H1 (cell line): Measurements from ENCODE around the gene C7orf57. TPM values are rescaled to one million over a fixed set of nuclear protein-coding genes. Genes with fewer than 3 reads are reported as not detected.

Source experiments
- CTCF ChIA-PET: fragments of 300-600 bp; sonication (Branson Sonifier 250); formaldehyde crosslinking; loops from one replicate; lab custom pipeline; 2021; ENCODE audit not compliant: partially characterized antibody; lab: Charles Lee
- POLR2A ChIA-PET: fragments of 300-600 bp; sonication (Branson Sonifier 250); formaldehyde crosslinking; loops from one replicate; lab custom pipeline; 2021; ENCODE audit warnings: inconsistent platforms; ENCODE audit not compliant: partially characterized antibody; lab: Charles Lee
- DNase-seq, 2 experiments: peaks; one replicate each; pipeline versions ENCODE4 v3.0.0 to v3.0.0-alpha.2; 2010 to 2022; ENCODE audit warnings: low spot score in 2 of 2, low read depth in 1 of 2, mixed read lengths in 1 of 2
- FAIRE-seq: peaks from 2 replicates; lab custom pipeline; 2011; peaks lifted over from hg19 to GRCh38; lab: Jason Lieb, UNC
- H2AFZ ChIP-seq: 2 replicates; pipeline ENCODE4 v1.8.1; 2012; ENCODE audit warnings: low read length, inconsistent platforms
- H2AK5ac ChIP-seq: 2 replicates; pipeline ENCODE4 v1.6.1; 2013; ENCODE audit warnings: low read depth, low read length
- H2BK120ac ChIP-seq: replicated peaks from 2 replicates; pipeline ENCODE3; 2013; ENCODE audit warnings: low read depth, low read length, inconsistent platforms
- H2BK12ac ChIP-seq: 2 replicates; pipeline ENCODE4 v1.6.1; 2013; ENCODE audit warnings: low read depth, low read length
- H2BK15ac ChIP-seq: 2 replicates; pipeline ENCODE4 v1.6.1; 2013; ENCODE audit warnings: low read length
- H2BK20ac ChIP-seq: 2 replicates; pipeline ENCODE4 v1.6.1; 2013; ENCODE audit warnings: low read length
- H2BK5ac ChIP-seq: 2 replicates; pipeline ENCODE4 v1.6.1; 2013; ENCODE audit warnings: low read depth, low read length
- H3K14ac ChIP-seq: 2 replicates; pipeline ENCODE4 v1.6.1; 2013; ENCODE audit warnings: inconsistent platforms; ENCODE audit not compliant: insufficient read length
- H3K18ac ChIP-seq: 2 replicates; pipeline ENCODE4 v1.6.1; 2013; ENCODE audit warnings: low read length; ENCODE audit errors: extremely low read depth
- H3K23ac ChIP-seq: 2 replicates; pipeline ENCODE4 v1.6.1; 2013; ENCODE audit warnings: inconsistent platforms; ENCODE audit not compliant: insufficient read length
- H3K23me2 ChIP-seq: 2 replicates; pipeline ENCODE4 v1.6.1; 2013; ENCODE audit warnings: low read depth, low read length
- H3K27ac ChIP-seq: 2 replicates; pipeline ENCODE4 v1.6.1; 2011; ENCODE audit warnings: low read depth, low read length, inconsistent platforms
- H3K27me3 ChIP-seq, 4 experiments: replicated peaks in 1 of 4; 1 replicate in 1 of 4; 2 replicates in 3 of 4; pipeline versions ENCODE4 v1.6.1 to v1.8.1; 2011 to 2013; ENCODE audit warnings: low read length in 3 of 4, mild to moderate bottlenecking in 3 of 4, inconsistent platforms in 2 of 4, mixed read lengths in 2 of 4, moderate library complexity in 1 of 4; ENCODE audit not compliant: control insufficient read depth in 3 of 4, insufficient read depth in 3 of 4; ENCODE audit errors: extremely low read depth in 1 of 4
- H3K36me3 ChIP-seq, 4 experiments: 2 replicates each; pipeline versions ENCODE4 v1.6.1 to v1.8.1; 2011 to 2013; ENCODE audit warnings: mild to moderate bottlenecking in 4 of 4, low read length in 3 of 4, moderate library complexity in 2 of 4, control low read depth in 1 of 4, inconsistent platforms in 1 of 4; ENCODE audit not compliant: insufficient read depth in 4 of 4, control insufficient read depth in 2 of 4
- H3K4ac ChIP-seq: replicated peaks from 2 replicates; pipeline ENCODE3; 2013; ENCODE audit warnings: low read length, low read depth, mixed read lengths, inconsistent platforms; ENCODE audit not compliant: insufficient read length
- H3K4me1 ChIP-seq, 4 experiments: replicated peaks in 1 of 4; 1 replicate in 1 of 4; 2 replicates in 3 of 4; pipeline versions ENCODE4 v1.6.1 to v1.8.1; 2011 to 2013; ENCODE audit warnings: low read length in 3 of 4, inconsistent platforms in 2 of 4, mixed read lengths in 1 of 4; ENCODE audit not compliant: insufficient read depth in 4 of 4, control insufficient read depth in 3 of 4
- H3K4me2 ChIP-seq, 2 experiments: 2 replicates each; pipeline versions ENCODE4 v1.6.1 to v1.8.1; 2011 to 2013; ENCODE audit warnings: low read depth in 2 of 2, low read length in 2 of 2, control low read depth in 1 of 2, inconsistent platforms in 1 of 2, mild to moderate bottlenecking in 1 of 2; ENCODE audit not compliant: insufficient read depth in 1 of 2
- H3K4me3 ChIP-seq, 4 experiments: fragments of 200-600, 300-600 bp in 1 of 4; sonication (generic), shearing (Covaris generic), sonication (Bioruptor Twin) in 1 of 4; 2 replicates each; pipeline versions ENCODE4 v1.5.1 to v1.8.1; 2011 to 2016; ENCODE audit warnings: low read length in 4 of 4, low read depth in 3 of 4, control low read depth in 2 of 4, inconsistent platforms in 2 of 4, mild to moderate bottlenecking in 2 of 4, mixed read lengths in 1 of 4, moderate library complexity in 1 of 4; ENCODE audit not compliant: insufficient read depth in 2 of 4; ENCODE audit errors: extremely low read depth in 1 of 4
- H3K56ac ChIP-seq: replicated peaks from 2 replicates; pipeline ENCODE3; 2013; ENCODE audit warnings: low read depth, mild to moderate bottlenecking, mixed read lengths, low read length, inconsistent platforms; ENCODE audit not compliant: insufficient read length
- H3K79me1 ChIP-seq: 2 replicates; pipeline ENCODE4 v1.6.1; 2013; ENCODE audit warnings: low read depth, low read length, control low read depth
- H3K79me2 ChIP-seq, 2 experiments: 2 replicates each; pipeline versions ENCODE4 v1.6.1 to v1.8.1; 2012 to 2013; ENCODE audit warnings: low read length in 2 of 2, mild to moderate bottlenecking in 2 of 2, inconsistent platforms in 1 of 2; ENCODE audit not compliant: insufficient read depth in 2 of 2, control insufficient read depth in 1 of 2
- H3K9ac ChIP-seq, 4 experiments: replicated peaks in 1 of 4; 1 replicate in 1 of 4; 2 replicates in 3 of 4; pipeline versions ENCODE4 v1.6.1 to v1.8.1; 2011 to 2013; ENCODE audit warnings: low read depth in 3 of 4, low read length in 3 of 4, control low read depth in 2 of 4, mild to moderate bottlenecking in 2 of 4, moderate library complexity in 2 of 4, inconsistent platforms in 1 of 4; ENCODE audit errors: extremely low read depth in 1 of 4
- H3K9me3 ChIP-seq, 2 experiments: 2 replicates each; pipeline versions ENCODE4 v1.6.1 to v1.8.1; 2012 to 2013; ENCODE audit warnings: mild to moderate bottlenecking in 2 of 2, moderate library complexity in 2 of 2, control low read depth in 1 of 2, inconsistent platforms in 1 of 2, low read depth in 1 of 2, low read length in 1 of 2, mixed read lengths in 1 of 2; ENCODE audit not compliant: insufficient read depth in 2 of 2
- H4K20me1 ChIP-seq, 2 experiments: replicated peaks in 1 of 2; 2 replicates each; pipeline versions ENCODE3 to v1.8.1; 2011 to 2013; ENCODE audit warnings: inconsistent platforms in 2 of 2, low read length in 2 of 2, mild to moderate bottlenecking in 1 of 2; ENCODE audit not compliant: insufficient read depth in 2 of 2, control insufficient read depth in 1 of 2
- H4K5ac ChIP-seq: 2 replicates; pipeline ENCODE4 v1.6.1; 2013; ENCODE audit warnings: low read length, low read depth, mixed read lengths, inconsistent platforms; ENCODE audit not compliant: insufficient read length
- H4K8ac ChIP-seq: 2 replicates; pipeline ENCODE4 v1.8.0; 2013; ENCODE audit warnings: mild to moderate bottlenecking, moderate library complexity, low read length, inconsistent platforms; ENCODE audit not compliant: insufficient read depth; ENCODE audit errors: extremely low read depth
- H4K91ac ChIP-seq: replicated peaks from 2 replicates; pipeline ENCODE3; 2013; ENCODE audit warnings: low read length, mixed read lengths, inconsistent platforms; ENCODE audit not compliant: insufficient read length
- ASH2L ChIP-seq: fragments of 200-600, 300-600 bp; sonication (generic); IDR thresholded peaks from one replicate; pipeline ENCODE4 v1.7.1; 2017; ENCODE audit warnings: low read length
- E2F6 ChIP-seq: IDR thresholded peaks from 2 replicates; pipeline ENCODE4 v1.6.1; 2012; ENCODE audit warnings: inconsistent platforms
- KDM1A ChIP-seq: fragments of 200-600, 300-600 bp; sonication (generic); IDR thresholded peaks from 2 replicates; pipeline ENCODE4 v1.7.1; 2016; ENCODE audit warnings: mild to moderate bottlenecking, low read length, borderline replicate concordance
- SAP30 ChIP-seq: fragments of 300-600 bp; sonication (generic); IDR thresholded peaks from 2 replicates; pipeline ENCODE4 v1.7.1; 2012; ENCODE audit warnings: low read length, moderate library complexity, mild to moderate bottlenecking, inconsistent platforms; ENCODE audit not compliant: insufficient read depth, insufficient replicate concordance
- WGBS, 2 experiments: shearing (Covaris generic) in 1 of 2; methylation state at CpG; one replicate each; pipeline versions ENCODE4 v1.1.6 to v1.1.7; 2013 to 2015; ENCODE audit warnings: low lambda C conversion rate in 2 of 2, mixed read lengths in 2 of 2, inconsistent platforms in 1 of 2, low coverage in 1 of 2, missing lambda C conversion rate in 1 of 2; ENCODE audit not compliant: insufficient replicate concordance in 2 of 2, insufficient coverage in 1 of 2, insufficient read length in 1 of 2; ENCODE audit errors: extremely low coverage in 1 of 2, missing lambda C conversion rate in 1 of 2; 5-methylcytosine and 5-hydroxymethylcytosine counted together
- polyA plus RNA-seq, 7 experiments: library from polyadenylated mRNA; depleted of rRNA in 3 of 7; stranded (reverse) in 5 of 7; unstranded in 2 of 7; fragments of >200 nt in 5 of 7; fragments of 200-250 nt in 2 of 7; gene quantifications; 1 replicate in 5 of 7; 2 replicates in 1 of 7; 4 replicates in 1 of 7; pipeline versions ENCODE4 v1.2.1 to v1.2.3, GENCODE V29; 2011 to 2013; ENCODE audit warnings: missing spikeins in 2 of 7, mixed read lengths in 2 of 7
- total RNA-seq: library from RNA; stranded (reverse); fragmentation: NEBNext Ultra II Directional; extraction: Animal tissue kit (Norgen Biotek cat#: 25700); gene quantifications from 2 replicates; pipeline ENCODE4 v1.2.1, GENCODE V29; 2021

C7orf57 gene
- total and polyA plus RNA-seq, 2 of the 8 experiments (the other 6 are each of a cell fraction or from before 2014, with no cell fraction given): 0.08 to 0.56 TPM

- ChIA-PET POLR2A (interaction anchor here (0.8 kb wide), 1 partner anchor 18 kb away, joined by 3 read pairs; no protein-coding TSS in a partner anchor), CTCF (interaction anchor here (0.9 to 2.0 kb wide), 3 partner anchors 43 to 65 kb away, joined by 3 to 7 read pairs (median 4); partner anchors contain the start of gene UPP1)
- H3K9me3 ChIP-seq: no peaks in the 10 kb centered on the region
- no peaks in the 10 kb centered on the region for H3K79me2 ChIP-seq
- no peak overlapping the region for H2BK20ac ChIP-seq
- no peak overlapping the region for H2BK15ac ChIP-seq
- no peak overlapping the region for H2BK12ac ChIP-seq
- H3K18ac ChIP-seq: no peak overlapping the region
- DNase-seq: no peak
- no peaks in the 10 kb centered on the region for H4K20me1 ChIP-seq
- H2AK5ac ChIP-seq: no peak overlapping the region
- H3K79me1 ChIP-seq: no peaks in the 10 kb centered on the region
- FAIRE-seq: no peak
- H3K9ac ChIP-seq: no peak overlapping the region
- no peak overlapping the region for H3K4ac ChIP-seq
- no peak overlapping the region for H2BK5ac ChIP-seq
- H2AFZ ChIP-seq: no peak overlapping the region
- no peaks in the 10 kb centered on the region for H3K27me3 ChIP-seq
- H4K91ac ChIP-seq: no peak overlapping the region
- no peaks in the 10 kb centered on the region for H3K36me3 ChIP-seq
- no peak overlapping the region for H4K8ac ChIP-seq
- H3K14ac ChIP-seq: no peak overlapping the region
- H3K23ac ChIP-seq: no peak overlapping the region
- no peak overlapping the region for H3K4me2 ChIP-seq
- no peak overlapping the region for H4K5ac ChIP-seq
- 82% methylated on average over 9 of the region's 9 CpGs; no CpG with 5 or more reads in 1 of the 2 experiments for whole genome bisulfite sequencing, 2 experiments
- H3K4me1 ChIP-seq: peaks cover 3 to 14% (median 6%) of the 10 kb centered on the region in 4 experiments; a peak in 6 of 7 replicates
- no peak overlapping the region for H3K4me3 ChIP-seq
- no peak overlapping the region for H2BK120ac ChIP-seq
- no peaks in the 10 kb centered on the region; the same call in 1 of the 2 replicates for H3K23me2 ChIP-seq
- H3K56ac ChIP-seq: no peak overlapping the region
- H3K27ac ChIP-seq: no peak overlapping the region
- TF ChIP-seq SAP30: no peak
- TF ChIP-seq ASH2L: no peak
- no peak for TF ChIP-seq KDM1A
- TF ChIP-seq E2F6: peak; percentile 41; the same call in 1 of the 2 replicates
These were observed 9.9 kb downstream of the C7orf57 start for GRCh38 chr7:48045195-48045765.
